D341Med (cell line): ENCODE measurements around the gene CEBPB.

Experiments
- DNase-seq: peaks from one replicate; pipeline ENCODE4 v3.0.0; 2012; ENCODE audit warnings: low spot score

Gene CEBPB

GRCh38 chr20:50230184-50230583 lies 39.6 kb downstream of the CEBPB start:
- DNase-seq, result no peak

- DNase-seq, result no peak
Measured at GRCh38 chr20:50230871-50231560, 40.4 kb downstream of the CEBPB start.

- no peak for DNase-seq
Measured at GRCh38 chr20:50231854-50232253, 41.2 kb downstream of the CEBPB start.

- no peak for DNase-seq
Measured at GRCh38 chr20:50232651-50233324, 42.2 kb downstream of the CEBPB start.

GRCh38 chr20:50233325-50234212 lies 42.9 kb downstream of the CEBPB start:
- DNase-seq, result no peak

GRCh38 chr20:50234288-50234687 lies 43.7 kb downstream of the CEBPB start:
- no peak for DNase-seq

- no peak for DNase-seq
Measured at GRCh38 chr20:50237349-50237748, 46.7 kb downstream of the CEBPB start.

GRCh38 chr20:50238081-50238800 lies 47.6 kb downstream of the CEBPB start:
- no peak for DNase-seq

- DNase-seq, result no peak
Measured at GRCh38 chr20:50240092-50240491, 49.5 kb downstream of the CEBPB start.

GRCh38 chr20:50242178-50242514 lies 51.5 kb downstream of the CEBPB start:
- DNase-seq, result no peak
